Stimulated activated CD8-positive, alpha-beta memory T cell treated with anti-CD3 and anti-CD28 coated beads, Interleukin-7, amount 100 ng/mL, for 1 hour (primary cell): ENCODE data around the gene LRRC4.

Experiments used
- DNase-seq, 2 donors: peaks; one replicate each; pipeline ENCODE4 v3.0.0-alpha.2; 2020; ENCODE audit warnings: low read depth in 2 of 2

Gene LRRC4

DNA sequence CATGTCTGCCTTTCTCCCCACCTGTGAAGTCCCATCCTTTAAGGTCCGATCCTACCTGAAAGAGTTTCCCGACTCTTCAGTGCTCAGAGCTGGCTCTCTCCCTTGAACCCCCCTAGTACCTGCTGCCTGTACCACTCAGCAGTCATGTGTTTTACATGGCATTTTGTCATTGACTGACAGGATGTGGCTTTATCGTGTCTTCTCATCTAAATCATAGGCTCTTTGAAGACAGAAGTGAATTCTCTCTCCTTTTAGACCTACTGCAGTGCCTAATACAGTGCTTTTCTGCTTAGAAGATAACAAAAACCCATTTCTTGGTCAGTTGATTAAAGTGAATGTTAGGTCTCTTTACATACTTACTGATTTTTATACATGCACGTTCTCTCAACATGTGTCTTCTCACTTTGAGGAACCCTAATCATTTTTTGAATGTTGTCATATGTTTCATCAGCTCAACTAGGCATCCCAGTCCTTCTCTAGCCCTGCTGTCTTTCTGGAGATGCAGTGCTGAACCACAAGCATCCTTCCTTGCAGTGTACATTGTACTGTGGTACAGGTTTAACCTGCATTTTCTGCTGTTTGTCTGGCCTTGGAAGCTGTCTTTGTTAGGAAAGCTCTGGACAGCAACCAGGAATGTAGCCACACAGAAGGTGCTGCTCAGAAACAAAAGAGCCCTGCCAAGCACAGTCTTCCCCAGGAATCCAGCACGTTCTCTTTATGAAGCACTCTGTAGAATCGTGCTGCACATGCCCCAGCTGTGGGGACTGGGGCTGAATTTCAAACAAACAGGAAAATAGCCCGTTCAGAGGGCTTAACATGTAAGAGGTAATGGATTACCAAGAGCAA lies 28.1 kb upstream of the LRRC4 start:
- no peak for DNase-seq

- DNase-seq, result no peak
Observed at GRCh38 chr7:128057909-128058308, 26.7 kb upstream of the LRRC4 start.

DNA sequence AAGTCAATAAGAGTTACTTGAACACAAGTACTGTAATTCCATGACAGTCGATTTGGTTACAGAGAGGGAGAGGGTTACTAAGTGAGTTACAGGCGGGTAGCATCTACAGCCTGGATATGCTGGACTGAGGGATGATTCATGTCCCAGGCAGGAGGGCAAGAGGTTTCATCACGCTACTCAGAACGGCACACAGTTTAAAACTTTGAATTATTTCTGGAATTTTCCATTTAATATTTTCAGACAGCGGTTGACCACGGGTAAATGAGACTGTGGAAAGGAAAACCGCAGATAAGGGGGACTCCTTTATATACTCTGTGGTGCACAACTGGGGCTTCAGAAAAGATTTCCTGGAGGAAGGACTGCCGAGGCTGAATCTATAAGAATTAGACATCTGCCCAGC lies 25.7 kb upstream of the LRRC4 start:
- no peak for DNase-seq

DNA sequence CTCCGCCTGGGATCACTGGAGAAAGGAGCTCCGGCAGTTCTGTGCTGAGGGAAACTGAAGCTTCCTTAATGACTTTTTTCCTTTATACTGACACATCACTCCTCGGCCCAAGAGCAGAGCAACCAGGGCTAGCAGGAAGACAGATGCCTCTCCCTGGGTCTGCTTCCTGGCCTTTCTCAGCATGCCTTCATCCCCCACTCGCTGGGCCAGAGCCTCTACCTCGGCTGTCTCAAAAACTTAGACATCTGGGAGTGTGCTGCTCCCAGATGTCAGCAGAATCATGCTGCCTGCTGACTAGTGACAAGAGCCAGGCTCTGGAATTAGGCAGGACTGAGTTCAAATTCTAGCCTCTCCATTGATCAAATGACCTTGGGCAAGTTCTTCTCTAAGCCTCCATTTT lies 24.4 kb upstream of the LRRC4 start:
- no peak for DNase-seq

DNA sequence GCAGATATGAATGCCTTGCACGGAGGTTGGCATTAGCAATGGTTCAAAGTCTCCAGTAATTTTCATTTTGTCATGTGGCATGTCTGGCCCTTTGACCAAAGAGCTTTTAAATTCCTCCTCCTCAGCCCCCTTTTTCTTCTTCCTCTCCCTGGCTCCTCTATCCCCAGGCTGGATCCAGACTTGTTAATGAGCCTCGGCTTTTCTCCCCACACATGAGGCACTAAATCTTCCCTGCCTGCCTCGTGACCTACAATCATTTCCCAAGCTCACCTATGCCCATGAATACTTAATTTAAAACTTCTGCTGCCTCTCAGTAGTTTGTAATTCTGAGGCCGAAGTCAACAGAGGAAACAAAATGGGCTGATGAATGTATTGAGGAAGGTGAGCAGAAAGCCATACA lies 23.3 kb upstream of the LRRC4 start:
- DNase-seq, result no peak

- DNase-seq, result no peak
Observed at GRCh38 chr7:128053991-128054390, 22.8 kb upstream of the LRRC4 start.

- no peak for DNase-seq
Observed at GRCh38 chr7:128053023-128053422, 21.8 kb upstream of the LRRC4 start.

DNA sequence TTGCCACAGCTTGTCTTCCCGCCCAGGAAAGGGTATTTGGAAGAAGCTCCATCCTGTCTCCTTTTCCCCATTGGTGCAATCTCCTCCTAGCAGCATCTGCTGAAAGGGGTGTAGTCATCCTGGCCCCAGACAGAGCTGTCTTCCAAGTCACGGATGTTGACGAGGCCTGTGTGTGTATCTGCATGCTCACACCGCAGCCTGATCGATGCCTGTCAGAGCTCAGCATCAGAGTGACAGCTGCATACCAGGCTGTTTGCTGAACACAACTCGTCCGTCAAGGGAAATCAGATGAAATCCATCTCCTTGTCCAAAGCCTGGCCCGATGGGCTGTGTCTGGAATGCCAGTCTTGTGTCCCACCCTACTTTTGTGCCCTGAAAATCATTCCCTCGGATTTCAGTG lies 21.2 kb upstream of the LRRC4 start:
- no peak for DNase-seq

DNA sequence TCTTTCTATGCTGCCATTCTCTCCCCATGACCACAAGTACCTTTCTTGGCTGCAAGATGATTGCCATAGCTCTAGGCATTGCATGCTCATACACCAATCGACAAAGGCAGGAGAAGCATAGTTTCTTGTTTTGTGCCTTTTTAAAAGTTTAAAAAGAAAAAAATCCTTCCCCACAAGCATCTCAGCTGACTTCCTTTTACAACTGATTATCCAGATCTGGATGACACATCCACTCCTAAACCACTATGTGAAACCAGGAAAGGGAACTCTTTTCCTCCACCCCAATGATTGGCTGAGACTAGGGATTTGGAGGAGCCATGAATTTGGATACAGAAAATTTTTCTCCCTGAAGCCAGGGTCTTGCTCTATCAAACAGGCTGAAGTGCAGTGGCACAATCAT lies 14.5 kb upstream of the LRRC4 start:
- no peak for DNase-seq

DNA sequence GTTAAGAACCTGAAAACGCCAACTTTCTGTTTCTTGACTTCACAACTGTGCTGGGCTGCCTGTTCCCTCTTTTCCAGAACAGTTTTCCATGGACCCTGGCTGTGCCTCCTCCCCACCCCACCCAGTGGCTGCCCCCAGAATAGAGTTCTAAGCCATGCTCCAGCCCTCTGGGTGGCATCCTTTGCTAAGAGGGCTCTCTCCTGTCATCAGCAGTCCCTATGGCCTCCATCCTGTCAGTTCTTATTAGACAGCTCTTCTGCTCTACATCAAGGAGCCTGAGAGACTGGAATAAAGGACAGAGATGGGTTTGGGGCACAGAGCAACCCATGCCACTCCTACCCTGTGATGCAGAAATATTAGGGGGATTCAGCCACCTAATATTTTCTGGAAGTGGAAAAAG lies 13.9 kb upstream of the LRRC4 start:
- DNase-seq, result no peak

DNA sequence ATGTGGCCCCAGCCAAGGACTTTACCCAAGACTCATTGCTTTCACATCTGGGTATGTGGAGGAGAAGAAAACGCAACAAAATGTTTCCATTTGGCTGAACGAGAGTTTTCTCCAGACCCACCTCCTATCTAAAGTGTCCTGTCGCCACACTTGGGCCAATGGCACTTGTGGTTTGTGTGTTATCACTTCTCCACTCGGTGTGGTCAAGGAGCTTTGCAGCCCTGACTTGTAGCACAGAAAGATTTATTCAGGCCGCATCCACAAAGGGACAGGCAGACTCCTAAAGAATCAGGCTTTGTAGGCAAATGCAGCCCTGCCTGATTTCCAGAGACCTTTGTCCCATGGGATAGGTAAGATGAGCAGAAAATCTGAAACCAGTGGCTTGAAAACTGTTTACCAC lies 12.8 kb upstream of the LRRC4 start:
- DNase-seq, result no peak

DNA sequence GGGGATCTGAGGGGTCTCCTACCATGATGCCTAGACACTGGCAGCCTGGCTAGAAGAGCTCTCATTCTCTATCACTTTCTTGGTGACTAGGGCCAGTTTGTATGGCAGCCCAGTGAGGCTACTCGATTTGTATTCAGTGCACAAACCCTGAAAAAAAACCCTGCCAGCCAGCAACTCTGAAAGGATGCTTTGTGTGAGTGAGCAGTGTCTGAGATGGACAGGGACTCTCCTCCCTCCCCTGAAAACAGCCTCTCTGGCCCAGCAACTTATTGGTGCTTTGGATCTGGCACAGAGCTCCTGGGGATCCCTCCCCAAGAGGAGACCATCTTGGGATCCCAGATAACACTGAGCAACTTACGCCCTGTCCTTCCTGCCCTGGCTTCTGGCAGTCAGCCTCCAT lies 10.8 kb upstream of the LRRC4 start:
- no peak for DNase-seq

GRCh38 chr7:128041203-128041602 lies 10.0 kb upstream of the LRRC4 start:
- no peak for DNase-seq

GRCh38 chr7:128040205-128040604 lies 9.0 kb upstream of the LRRC4 start:
- no peak for DNase-seq

DNA sequence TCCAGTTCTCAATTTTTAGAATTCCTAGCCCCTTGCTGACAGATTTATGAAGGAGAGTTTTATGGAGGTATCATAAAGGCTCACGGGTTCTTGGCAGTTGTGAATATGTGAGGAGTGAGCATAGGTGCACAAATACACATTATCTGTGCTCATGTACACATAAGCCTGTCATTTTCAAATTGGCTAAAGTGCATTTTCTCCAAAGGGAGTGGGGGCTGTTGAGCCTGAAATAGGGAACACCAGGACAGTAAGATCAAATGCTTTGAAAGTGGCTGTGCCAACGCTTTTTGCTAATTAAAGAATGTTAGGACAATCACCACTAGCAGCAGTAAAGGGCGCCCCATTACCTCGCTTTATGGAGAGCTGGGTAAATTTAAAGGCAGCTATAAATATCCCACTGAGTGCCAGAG lies 8.3 kb upstream of the LRRC4 start:
- no peak for DNase-seq

GRCh38 chr7:128037880-128038619 lies 6.8 kb upstream of the LRRC4 start:
- DNase-seq, result no peak

GRCh38 chr7:128037081-128037480 lies 5.8 kb upstream of the LRRC4 start:
- DNase-seq, result no peak

DNA sequence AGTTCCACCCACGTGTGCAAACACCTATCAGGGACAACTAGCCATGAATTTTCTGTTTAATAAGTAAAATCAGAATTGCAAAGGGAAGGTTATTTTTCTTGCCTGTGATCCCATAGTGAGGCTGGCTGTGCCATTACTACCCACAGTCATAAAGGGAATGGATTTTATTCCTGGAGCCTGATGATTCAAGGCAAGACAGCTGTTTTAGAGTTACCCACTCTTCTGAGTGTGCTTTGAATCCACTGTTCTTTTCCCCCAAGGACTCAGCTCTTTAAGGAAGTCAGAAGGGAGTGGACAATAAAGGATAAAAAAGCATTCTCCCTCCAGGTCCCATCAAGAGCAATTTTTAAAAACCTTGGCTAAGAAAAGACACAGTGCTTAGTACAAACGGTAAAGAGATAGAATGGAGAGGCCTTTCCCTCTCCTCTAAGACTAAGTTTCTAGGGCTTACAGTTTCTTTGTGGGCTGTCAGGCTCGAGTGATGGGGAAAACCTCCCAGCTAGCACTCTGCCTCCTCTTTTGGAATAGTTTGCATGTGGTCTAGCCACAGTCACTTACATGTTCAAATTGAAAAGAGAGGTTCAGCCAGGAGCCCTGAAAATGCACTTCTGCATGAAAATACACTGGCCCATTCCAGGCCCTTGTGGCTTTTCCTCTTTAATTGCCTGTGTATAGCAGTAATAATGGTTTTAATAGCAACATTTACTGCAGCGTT lies 5.1 kb upstream of the LRRC4 start:
- no peak for DNase-seq

DNA sequence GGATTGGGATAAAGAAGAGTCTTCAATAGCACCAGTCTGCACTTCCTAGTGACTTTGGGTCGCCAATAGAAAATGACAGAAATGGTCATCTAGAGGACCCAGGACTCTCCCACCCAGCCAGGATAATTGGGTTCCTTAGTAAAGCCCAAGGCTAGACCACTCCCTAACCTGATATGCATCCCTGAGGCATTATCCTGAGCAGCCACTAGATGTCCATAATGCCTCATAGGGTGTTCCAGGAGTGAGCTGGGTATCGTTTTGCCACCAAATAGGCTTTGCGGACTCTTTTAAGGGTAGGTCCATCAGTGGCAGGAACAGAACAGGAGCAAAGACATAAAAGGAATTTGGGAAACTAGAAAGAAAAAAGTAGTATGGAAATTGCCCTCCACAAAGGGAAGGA lies 4.5 kb upstream of the LRRC4 start:
- DNase-seq, result no peak

DNA sequence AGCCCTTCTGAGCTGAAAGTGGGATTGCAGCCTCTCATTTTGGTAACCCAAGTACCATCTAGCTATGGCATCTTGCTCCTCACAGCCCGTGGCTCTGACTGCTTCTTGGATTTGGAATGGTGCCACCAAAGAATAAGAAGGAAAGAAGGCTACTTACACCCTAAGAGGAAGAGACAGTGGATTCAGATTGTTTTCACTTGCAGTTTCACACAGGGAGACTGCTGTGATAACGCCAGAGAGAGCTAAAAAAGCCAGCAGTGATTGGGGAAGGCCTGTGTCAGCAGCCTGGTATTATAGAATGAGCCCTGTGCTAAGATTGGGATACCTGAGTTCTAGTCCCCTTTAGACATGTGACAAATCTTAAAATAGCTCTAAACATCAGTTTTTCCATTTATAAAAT lies 3.6 kb upstream of the LRRC4 start:
- DNase-seq, result no peak

GRCh38 chr7:128033246-128033645 lies 2.0 kb upstream of the LRRC4 start:
- no peak for DNase-seq

DNA sequence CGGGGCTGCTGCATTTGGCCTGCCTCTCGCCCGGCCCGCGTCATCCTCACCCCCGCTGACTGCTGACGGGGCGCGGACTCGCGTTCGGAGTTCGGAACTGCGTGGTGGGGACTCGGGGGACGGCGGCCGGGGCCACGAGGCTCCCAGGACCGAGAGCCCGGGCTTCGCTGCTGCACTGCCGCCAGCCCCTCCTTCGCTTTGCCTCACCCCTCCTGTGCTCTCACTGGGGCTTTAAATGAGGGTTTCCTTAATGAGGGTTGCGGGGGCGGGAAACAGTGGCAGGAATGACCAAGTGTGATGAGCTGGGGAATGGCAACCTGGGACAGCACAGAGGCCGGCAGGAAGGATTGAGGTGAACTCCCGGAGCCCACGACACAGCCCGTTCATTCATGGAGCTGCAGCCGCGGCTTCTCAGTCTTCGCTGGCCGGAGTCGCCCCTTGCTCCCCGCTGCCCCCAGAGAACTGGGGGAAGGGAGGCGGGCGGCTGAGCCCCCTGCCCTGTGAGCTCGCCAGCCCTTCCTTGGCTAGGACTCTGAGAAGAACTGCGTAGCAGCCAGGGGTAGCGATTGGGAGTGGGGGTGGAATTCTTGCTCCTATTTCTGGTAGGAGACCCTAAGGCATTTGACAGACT lies 1.5 kb upstream of the LRRC4 start:
- DNase-seq, result no peak
